ENCODE data around the gene STK31. TPM values are rescaled to one million over a fixed set of nuclear protein-coding genes. Genes with fewer than 3 reads are reported as not detected.

Gene STK31
- total RNA-seq, 1 experiment from 2014 or later: 38.9 TPM

- POLR2A ChIA-PET: no interaction called here
- BruUV-seq (replicated peaks): no TSS peak
Observed at GRCh38 chr7:23714579-23714978, 4.6 kb downstream of the STK31 start.

GRCh38 chr7:23715099-23715498 is 5.1 kb downstream of the STK31 start:
- H3K36me3 Mint-ChIP-seq (ENCODE audit: insufficient read depth, unreplicated experiment): peaks cover 20% of the 10 kb centered on the region
- Histone ChIP-seq H3K36me3 (ENCODE audit: control insufficient read depth, insufficient read depth, low read length) (no peaks in the 10 kb centered on the region), H3K4me3 (ENCODE audit: low read depth, low read length) (no peak overlapping the region), H3K4me1 (0 out of 2 replicates have a peak, but pooled peaks cover 5% of the 10 kb centered on the region), H3K9me3 (no peaks in the 10 kb centered on the region), H3K27me3 (replicated peaks; ENCODE audit: control insufficient read depth, insufficient read depth, low read length) (no peaks in the 10 kb centered on the region)
- no peaks in the 10 kb centered on the region for H3K4me1 Mint-ChIP-seq (ENCODE audit: low read depth, unreplicated experiment)
- no peak for DNase-seq
- BruUV-seq (replicated peaks): no TSS peak
- H3K9me3 Mint-ChIP-seq (ENCODE audit: unreplicated experiment): no peaks in the 10 kb centered on the region
- intact Hi-C loops (cut with micrococcal nuclease; ENCODE audit: unreplicated experiment): loop anchor here (10.0 kb wide), 1 partner anchor 440 kb away; no protein-coding TSS in a partner anchor
- H3K4me3 Mint-ChIP-seq (ENCODE audit: unreplicated experiment): no peak overlapping the region
- no peak for TF ChIP-seq CTCF (IDR thresholded peaks at IDR 0.05; ENCODE audit: insufficient read depth in 1 of 2, low read depth in 1 of 2, low read length in 1 of 2, severe bottlenecking in 1 of 2, unreplicated experiment in 1 of 2)
- H3K27me3 Mint-ChIP-seq (ENCODE audit: insufficient read depth, unreplicated experiment): no peaks in the 10 kb centered on the region
- H3K27ac Mint-ChIP-seq (ENCODE audit: unreplicated experiment): no peak overlapping the region
- ChIA-PET POLR2A (no interaction called here), CTCF (interaction anchor here (0.6 to 1.3 kb wide), 2 partner anchors 134 to 144 kb away, joined by 3 read pairs; no protein-coding TSS in a partner anchor)

More at GRCh38 chr7:23714579-23714978, 4.6 kb downstream of the STK31 start:
- Mint-ChIP-seq H3K27ac (ENCODE audit: unreplicated experiment) (no peak overlapping the region), H3K36me3 (ENCODE audit: insufficient read depth, unreplicated experiment) (peaks cover 25% of the 10 kb centered on the region), H3K9me3 (ENCODE audit: unreplicated experiment) (no peaks in the 10 kb centered on the region), H3K4me3 (ENCODE audit: unreplicated experiment) (no peak overlapping the region), H3K4me1 (ENCODE audit: low read depth, unreplicated experiment) (no peaks in the 10 kb centered on the region), H3K27me3 (ENCODE audit: insufficient read depth, unreplicated experiment) (no peaks in the 10 kb centered on the region)
- DNase-seq: no peak
- TF ChIP-seq CTCF (IDR thresholded peaks at IDR 0.05; ENCODE audit: insufficient read depth in 1 of 2, low read depth in 1 of 2, low read length in 1 of 2, severe bottlenecking in 1 of 2, unreplicated experiment in 1 of 2): peak in 1 of 2 experiments; percentile 1
- intact Hi-C loops (cut with micrococcal nuclease; ENCODE audit: unreplicated experiment): loop anchor here (10.0 kb wide), 1 partner anchor 440 kb away; no protein-coding TSS in a partner anchor
- 0 out of 2 replicates have a peak, but pooled peaks cover 5% of the 10 kb centered on the region for H3K4me1 ChIP-seq
- no peaks in the 10 kb centered on the region for H3K9me3 ChIP-seq
- no peaks in the 10 kb centered on the region for H3K27me3 ChIP-seq (replicated peaks; ENCODE audit: control insufficient read depth, insufficient read depth, low read length)
- no peaks in the 10 kb centered on the region for H3K36me3 ChIP-seq (ENCODE audit: control insufficient read depth, insufficient read depth, low read length)
- CTCF ChIA-PET: interaction anchor here (1.3 kb wide), 1 partner anchor 144 kb away, joined by 3 read pairs; no protein-coding TSS in a partner anchor
- H3K4me3 ChIP-seq (ENCODE audit: low read depth, low read length): no peak overlapping the region

- H3K27ac Mint-ChIP-seq (ENCODE audit: unreplicated experiment): no peak overlapping the region
- peaks cover 6% of the 10 kb centered on the region for H3K36me3 Mint-ChIP-seq (ENCODE audit: insufficient read depth, unreplicated experiment)
- POLR2A ChIA-PET: interaction anchor here (0.5 to 1.0 kb wide), 2 partner anchors 8 to 237 kb away, joined by 3 to 4 read pairs; partner anchors contain the start of gene STK31
- no peak overlapping the region for H3K4me3 Mint-ChIP-seq (ENCODE audit: unreplicated experiment)
- no peaks in the 10 kb centered on the region; the same call in 1 of the 2 replicates for H3K4me1 ChIP-seq
- no peaks in the 10 kb centered on the region for H3K9me3 ChIP-seq
- H3K9me3 Mint-ChIP-seq (ENCODE audit: unreplicated experiment): no peaks in the 10 kb centered on the region
- no TSS peak for BruUV-seq (replicated peaks)
- H3K4me3 ChIP-seq (ENCODE audit: low read depth, low read length): no peak overlapping the region
- no peaks in the 10 kb centered on the region for H3K27me3 Mint-ChIP-seq (ENCODE audit: insufficient read depth, unreplicated experiment)
- CTCF ChIA-PET: no interaction called here
- no peaks in the 10 kb centered on the region for H3K36me3 ChIP-seq (ENCODE audit: control insufficient read depth, insufficient read depth, low read length)
- no peaks in the 10 kb centered on the region for H3K27me3 ChIP-seq (replicated peaks; ENCODE audit: control insufficient read depth, insufficient read depth, low read length)
- no peak for DNase-seq
- no peak for TF ChIP-seq CTCF (IDR thresholded peaks at IDR 0.05; ENCODE audit: insufficient read depth in 1 of 2, low read depth in 1 of 2, low read length in 1 of 2, severe bottlenecking in 1 of 2, unreplicated experiment in 1 of 2)
- peaks cover under 1% of the 10 kb centered on the region for H3K4me1 Mint-ChIP-seq (ENCODE audit: low read depth, unreplicated experiment)
- intact Hi-C loops (cut with micrococcal nuclease; ENCODE audit: unreplicated experiment): loop anchor here (10.0 kb wide), 1 partner anchor 443 kb away; no protein-coding TSS in a partner anchor
Observed at GRCh38 chr7:23717788-23718187, 7.8 kb downstream of the STK31 start.
